Loucy (cell line): ENCODE measurements around the gene MATN4.

Source experiments
- H2AFZ ChIP-seq: fragments of 200-600 bp; sonication (generic); 2 replicates; pipeline ENCODE4 v1.6.0; 2016; ENCODE audit warnings: antibody characterized with exemption, mild to moderate bottlenecking, low read length, moderate library complexity
- H3F3A ChIP-seq: fragments of 200-600 bp; 2 replicates; pipeline ENCODE4 v1.6.0; 2016; ENCODE audit warnings: antibody characterized with exemption, low read depth, mild to moderate bottlenecking
- H3K27me3 ChIP-seq: fragments of 200-600 bp; sonication (generic); 2 replicates; pipeline ENCODE4 v1.6.1; 2014; ENCODE audit warnings: low read length, mild to moderate bottlenecking; ENCODE audit not compliant: insufficient read depth, poor library complexity, severe bottlenecking
- H3K36me3 ChIP-seq: fragments of 200-600 bp; sonication (generic); 2 replicates; pipeline ENCODE4 v1.6.1; 2016; ENCODE audit warnings: low read length; ENCODE audit not compliant: insufficient read depth
- H3K4me1 ChIP-seq: fragments of 200-600 bp; sonication (generic); 2 replicates; pipeline ENCODE4 v1.5.1; 2014; ENCODE audit warnings: low read length, mild to moderate bottlenecking; ENCODE audit not compliant: insufficient read depth, poor library complexity, severe bottlenecking
- H3K4me2 ChIP-seq: fragments of 200-600 bp; sonication (generic); 2 replicates; pipeline ENCODE4 v1.6.0; 2014; ENCODE audit warnings: antibody characterized with exemption, low read length, low read depth, mild to moderate bottlenecking; ENCODE audit not compliant: poor library complexity, severe bottlenecking
- H3K4me3 ChIP-seq: fragments of 200-600 bp; sonication (generic); 2 replicates; pipeline ENCODE4 v1.5.1; 2014; ENCODE audit warnings: low read length, mild to moderate bottlenecking, mixed read lengths; ENCODE audit not compliant: poor library complexity, severe bottlenecking
- H3K79me2 ChIP-seq: fragments of 200-600 bp; sonication (generic); 2 replicates; pipeline ENCODE4 v1.6.1; 2014; ENCODE audit warnings: low read length; ENCODE audit not compliant: insufficient read depth
- H3K9ac ChIP-seq: fragments of 200-600 bp; sonication (generic); 2 replicates; pipeline ENCODE4 v1.6.0; 2014; ENCODE audit warnings: mild to moderate bottlenecking, low read depth, low read length, moderate library complexity; ENCODE audit not compliant: poor library complexity, severe bottlenecking
- H3K9me2 ChIP-seq: fragments of 200-600 bp; sonication (generic); replicated peaks from 2 replicates; pipeline ENCODE4 v1.6.1; 2016; ENCODE audit warnings: low read depth, low read length, mixed read lengths
- H3K9me3 ChIP-seq: fragments of 200-600 bp; sonication (generic); 2 replicates; pipeline ENCODE4 v1.6.1; 2014; ENCODE audit warnings: mild to moderate bottlenecking, antibody characterized with exemption, low read length, low read depth; ENCODE audit not compliant: insufficient read depth
- H4K20me1 ChIP-seq: fragments of 200-600 bp; sonication (generic); 2 replicates; pipeline ENCODE4 v1.6.0; 2014; ENCODE audit warnings: antibody characterized with exemption, low read length, mild to moderate bottlenecking; ENCODE audit not compliant: insufficient read depth, poor library complexity, severe bottlenecking
- EZH2phosphoT487 ChIP-seq: fragments of 200-600 bp; IDR thresholded peaks from 2 replicates; pipeline ENCODE4 v1.6.1; 2018; ENCODE audit warnings: antibody characterized with exemption, mild to moderate bottlenecking, moderate library complexity, borderline replicate concordance
- TF ChIP-seq, protein P1 (sequence below): fragments of 200-600 bp; sonication (generic); conservative IDR thresholded peaks from 2 replicates; pipeline ENCODE4 v1.5.1; 2014; ENCODE audit warnings: mild to moderate bottlenecking, antibody characterized with exemption, low read length

MATN4 gene

DNA sequence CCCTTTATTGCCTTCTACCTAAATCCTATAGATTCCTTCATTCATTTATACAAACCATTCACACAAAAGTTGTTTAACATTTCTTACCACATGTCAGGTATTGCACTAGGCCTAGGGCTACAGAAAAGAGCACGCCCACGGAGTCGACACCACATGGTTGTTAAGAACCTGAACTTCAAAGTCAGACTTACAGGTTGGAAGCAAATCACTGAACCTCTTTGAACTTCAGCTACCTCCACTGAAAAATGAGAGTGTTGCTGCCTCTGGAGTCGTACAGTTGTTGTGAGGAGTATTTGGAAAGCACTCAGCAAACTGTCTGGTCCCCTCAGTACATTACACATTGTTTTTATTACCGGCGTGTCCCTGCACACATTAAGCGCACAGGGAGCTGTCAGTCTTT is 50.4 kb downstream of the MATN4 start:
- Histone ChIP-seq H3K4me2 (no peak overlapping the region), H3K9ac (no peak overlapping the region), H3K9me3 (no peaks in the 10 kb centered on the region), H3K27me3 (no peaks in the 10 kb centered on the region), H3K36me3 (no peaks in the 10 kb centered on the region), H3K9me2 (no peaks in the 10 kb centered on the region), H3K79me2 (no peaks in the 10 kb centered on the region), H3F3A (no peaks in the 10 kb centered on the region), H2AFZ (no peak overlapping the region), H3K4me1 (no peaks in the 10 kb centered on the region), H3K4me3 (no peak overlapping the region), H4K20me1 (no peaks in the 10 kb centered on the region)
- TF ChIP-seq EZH2phosphoT487, result no peak
- TF ChIP-seq, protein P1, sequence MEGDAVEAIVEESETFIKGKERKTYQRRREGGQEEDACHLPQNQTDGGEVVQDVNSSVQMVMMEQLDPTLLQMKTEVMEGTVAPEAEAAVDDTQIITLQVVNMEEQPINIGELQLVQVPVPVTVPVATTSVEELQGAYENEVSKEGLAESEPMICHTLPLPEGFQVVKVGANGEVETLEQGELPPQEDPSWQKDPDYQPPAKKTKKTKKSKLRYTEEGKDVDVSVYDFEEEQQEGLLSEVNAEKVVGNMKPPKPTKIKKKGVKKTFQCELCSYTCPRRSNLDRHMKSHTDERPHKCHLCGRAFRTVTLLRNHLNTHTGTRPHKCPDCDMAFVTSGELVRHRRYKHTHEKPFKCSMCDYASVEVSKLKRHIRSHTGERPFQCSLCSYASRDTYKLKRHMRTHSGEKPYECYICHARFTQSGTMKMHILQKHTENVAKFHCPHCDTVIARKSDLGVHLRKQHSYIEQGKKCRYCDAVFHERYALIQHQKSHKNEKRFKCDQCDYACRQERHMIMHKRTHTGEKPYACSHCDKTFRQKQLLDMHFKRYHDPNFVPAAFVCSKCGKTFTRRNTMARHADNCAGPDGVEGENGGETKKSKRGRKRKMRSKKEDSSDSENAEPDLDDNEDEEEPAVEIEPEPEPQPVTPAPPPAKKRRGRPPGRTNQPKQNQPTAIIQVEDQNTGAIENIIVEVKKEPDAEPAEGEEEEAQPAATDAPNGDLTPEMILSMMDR, result no peak

DNA sequence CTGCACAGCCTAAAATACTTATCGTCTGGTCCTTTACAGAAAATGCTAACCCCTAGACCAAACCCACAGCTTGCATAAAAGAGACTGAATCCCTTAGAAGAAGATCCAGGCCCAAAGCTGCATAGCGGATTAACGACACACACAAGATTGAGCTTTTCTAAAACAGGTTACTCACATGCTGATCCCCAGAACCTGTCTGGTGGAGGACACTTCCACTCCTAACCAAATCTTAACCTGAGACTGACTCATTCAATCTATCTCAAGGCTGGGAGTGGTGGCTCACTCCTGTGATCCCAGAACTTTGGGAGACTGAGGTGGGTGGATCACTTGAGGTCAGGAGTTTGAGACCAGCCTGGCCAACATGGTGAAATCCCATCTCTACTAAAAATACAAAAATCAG is 50.9 kb downstream of the MATN4 start:
- Histone ChIP-seq H2AFZ (no peak overlapping the region), H3K9me2 (no peaks in the 10 kb centered on the region), H3K79me2 (no peaks in the 10 kb centered on the region), H3K36me3 (no peaks in the 10 kb centered on the region), H3F3A (no peaks in the 10 kb centered on the region), H3K9ac (no peak overlapping the region), H3K4me3 (no peak overlapping the region), H3K27me3 (no peaks in the 10 kb centered on the region), H3K4me1 (no peaks in the 10 kb centered on the region), H4K20me1 (no peaks in the 10 kb centered on the region), H3K9me3 (no peaks in the 10 kb centered on the region), H3K4me2 (no peak overlapping the region)
- no peak for TF ChIP-seq EZH2phosphoT487
- TF ChIP-seq, protein P1, result no peak

DNA sequence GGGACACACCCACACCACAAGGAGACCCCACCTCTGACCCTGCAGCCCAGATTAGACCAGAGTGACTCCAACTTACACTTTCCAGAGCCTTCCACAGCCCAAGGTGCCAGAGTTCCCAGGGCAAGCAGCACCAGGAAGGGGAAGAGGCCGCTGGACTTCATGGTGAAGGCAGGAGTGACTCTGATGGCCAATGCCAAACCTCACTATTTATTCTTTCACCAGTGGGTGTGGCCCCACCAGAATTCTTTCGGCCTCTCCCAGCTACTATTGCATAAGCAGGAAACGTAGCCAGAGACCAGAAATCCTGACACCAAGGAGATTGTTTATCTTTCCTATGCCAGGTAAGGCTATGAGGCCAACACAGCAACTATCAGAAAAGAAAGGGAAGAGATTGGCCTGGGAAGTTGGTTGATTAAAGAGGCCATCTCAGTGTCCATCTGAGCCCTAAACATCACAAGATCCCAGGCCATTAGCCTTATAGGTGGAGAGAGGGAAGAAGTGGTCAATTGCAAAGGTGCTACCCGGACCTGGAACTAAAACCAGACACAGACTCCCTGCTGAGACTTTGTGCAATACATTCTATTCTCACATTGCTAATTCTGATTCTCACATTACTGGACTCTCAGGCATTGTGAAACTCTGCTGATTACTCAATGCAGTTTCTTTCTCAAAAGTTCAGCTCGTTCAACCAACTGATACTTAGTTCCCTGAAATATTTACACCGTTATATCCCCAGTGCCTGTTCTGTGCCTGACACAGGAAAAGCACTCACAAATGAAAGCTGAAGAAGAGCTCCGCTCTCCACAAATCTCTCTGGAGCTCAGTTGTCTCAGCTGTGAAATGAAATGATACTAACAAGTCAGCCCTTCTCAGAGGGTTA is 53.5 kb downstream of the MATN4 start, which contains the start of gene SLPI:
Gene SLPI (minus strand): TSS at position 182 of the 880 bp plus-strand sequence. CDS start 21 bp downstream, at position 161.
- H3K9me3 ChIP-seq, result no peaks in the 10 kb centered on the region
- no peaks in the 10 kb centered on the region for H3K9me2 ChIP-seq
- H2AFZ ChIP-seq, result no peak within 1 kb of the TSS
- no peaks in the 10 kb centered on the region for H3K27me3 ChIP-seq
- no peak within 1 kb of the TSS for H3K4me3 ChIP-seq
- H3K9ac ChIP-seq, result no peak within 1 kb of the TSS
- no peaks in the 10 kb centered on the region for H4K20me1 ChIP-seq
- no peak for TF ChIP-seq EZH2phosphoT487
- TF ChIP-seq, protein P1, result no peak
- H3K4me1 ChIP-seq, result no peaks in the 10 kb centered on the region
- no peaks in the 10 kb centered on the region for H3K79me2 ChIP-seq
- H3K36me3 ChIP-seq, result no peaks in the 10 kb centered on the region
- no peaks in the 10 kb centered on the region for H3F3A ChIP-seq
- no peak within 1 kb of the TSS for H3K4me2 ChIP-seq
